ENCODE data around the gene EGFL7. TPM values are rescaled to one million over a fixed set of nuclear protein-coding genes. Genes with fewer than 3 reads are reported as not detected.
A peak's percentile ranks its signal among the peaks of the same experiment; 100 is the strongest.
"Not testable (repeated sequence)": the region's sequence is repeated elsewhere in the genome, so short reads cannot be mapped to it uniquely, and the experiment has no call there.

The EGFL7 gene
- total RNA-seq, 1 donor from 2014 or later: 2.8 TPM

DNA sequence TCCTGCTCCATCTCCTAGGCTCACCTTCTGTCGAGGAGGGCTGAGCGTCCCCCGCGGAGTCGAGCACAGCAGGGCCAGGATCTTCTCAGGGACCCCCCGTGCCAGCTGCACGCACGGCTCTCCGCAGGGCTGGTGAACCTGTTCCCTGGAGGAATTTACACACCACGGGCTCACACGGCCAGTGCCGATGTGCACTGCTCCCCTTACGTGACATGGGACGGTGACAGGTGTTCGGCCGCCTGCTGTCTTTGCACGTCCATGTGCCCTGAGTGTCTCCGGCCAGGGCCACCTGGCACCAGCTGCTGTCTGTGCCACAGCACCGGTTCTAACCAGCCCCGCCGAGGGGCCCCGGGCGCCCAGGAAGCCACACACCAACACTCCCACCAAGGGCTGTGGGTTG, 33.2 kb downstream of the EGFL7 start:
- Mint-ChIP-seq H3K4me1 (ENCODE audit: low read depth) (peaks cover 6% of the 10 kb centered on the region), H3K36me3 (ENCODE audit: low read depth) (no peaks in the 10 kb centered on the region), H3K27me3 (ENCODE audit: low read depth) (peaks cover 4% of the 10 kb centered on the region), H3K9me3 (no peaks in the 10 kb centered on the region), H3K4me3 (ENCODE audit: low read depth) (no peak overlapping the region), H3K27ac (no peak overlapping the region)
- intact Hi-C loops (cut with micrococcal nuclease): no loop called here
- no peak for DNase-seq (ENCODE audit: low spot score)

DNA sequence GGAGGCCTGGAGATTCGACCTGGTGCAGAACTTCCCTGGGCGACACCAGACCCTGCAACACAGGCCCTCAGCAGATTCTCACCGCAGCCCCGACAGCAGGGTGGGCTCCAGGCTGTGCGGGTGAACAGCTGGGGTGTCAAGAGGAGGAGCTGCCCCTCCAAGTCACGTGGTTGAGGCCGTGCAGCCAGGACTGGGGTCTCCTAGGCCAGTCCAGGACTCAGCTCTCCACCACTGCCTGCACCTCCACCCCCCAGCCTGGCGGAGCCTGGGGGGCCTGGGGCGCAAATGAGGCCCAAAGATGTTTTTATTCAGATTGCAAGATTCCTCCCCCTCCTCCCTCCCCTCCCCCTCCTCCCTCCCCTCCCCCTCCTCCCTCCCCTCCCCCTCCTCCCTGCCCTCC, 33.8 kb downstream of the EGFL7 start:
- Mint-ChIP-seq H3K4me3 (ENCODE audit: low read depth) (no peak overlapping the region), H3K27ac (no peak overlapping the region), H3K27me3 (ENCODE audit: low read depth) (peaks cover 4% of the 10 kb centered on the region), H3K36me3 (ENCODE audit: low read depth) (no peaks in the 10 kb centered on the region), H3K9me3 (no peaks in the 10 kb centered on the region), H3K4me1 (ENCODE audit: low read depth) (peaks cover 10% of the 10 kb centered on the region)
- no peak for DNase-seq (ENCODE audit: low spot score)
- intact Hi-C loops (cut with micrococcal nuclease): no loop called here

DNA sequence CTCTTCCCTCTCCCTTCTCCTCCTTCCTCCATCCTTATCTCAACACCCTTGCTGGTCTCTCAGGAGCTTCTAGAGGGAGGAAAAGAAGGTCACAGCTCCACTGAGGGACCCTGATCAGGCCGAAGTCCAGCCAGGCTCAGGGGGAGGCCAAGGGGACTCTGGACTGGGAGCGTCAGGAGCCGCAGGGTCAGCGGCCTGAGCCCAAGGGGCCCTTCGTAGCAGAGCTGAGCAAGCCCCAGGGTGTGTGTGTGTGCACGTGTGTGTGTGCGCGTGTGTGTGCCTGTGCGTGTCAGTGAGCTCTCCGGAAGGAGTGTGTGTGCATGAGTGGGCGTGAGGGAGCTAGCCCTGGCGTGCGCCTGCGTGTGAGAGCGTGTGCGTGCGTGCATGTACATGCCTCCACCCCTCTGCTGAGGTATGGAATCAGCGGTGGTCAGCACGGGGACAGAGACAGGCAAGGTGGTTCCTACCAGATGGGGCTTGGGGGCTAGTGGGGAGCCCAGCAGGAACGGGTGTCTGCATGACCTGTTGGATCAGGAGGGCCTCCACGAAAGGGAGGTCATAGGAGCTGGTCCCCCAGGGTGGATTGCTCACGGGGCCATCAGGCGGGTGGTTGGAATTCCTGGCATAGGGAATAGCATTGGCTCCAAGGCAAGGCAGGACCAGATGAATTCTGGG, 34.6 kb downstream of the EGFL7 start:
- Mint-ChIP-seq H3K27ac (no peak overlapping the region), H3K27me3 (ENCODE audit: low read depth) (peaks cover 4% of the 10 kb centered on the region), H3K36me3 (ENCODE audit: low read depth) (no peaks in the 10 kb centered on the region), H3K4me1 (ENCODE audit: low read depth) (peaks cover 12% of the 10 kb centered on the region), H3K4me3 (ENCODE audit: low read depth) (no peak overlapping the region), H3K9me3 (no peaks in the 10 kb centered on the region)
- no peak for DNase-seq (ENCODE audit: low spot score)
- intact Hi-C loops (cut with micrococcal nuclease): no loop called here

DNA sequence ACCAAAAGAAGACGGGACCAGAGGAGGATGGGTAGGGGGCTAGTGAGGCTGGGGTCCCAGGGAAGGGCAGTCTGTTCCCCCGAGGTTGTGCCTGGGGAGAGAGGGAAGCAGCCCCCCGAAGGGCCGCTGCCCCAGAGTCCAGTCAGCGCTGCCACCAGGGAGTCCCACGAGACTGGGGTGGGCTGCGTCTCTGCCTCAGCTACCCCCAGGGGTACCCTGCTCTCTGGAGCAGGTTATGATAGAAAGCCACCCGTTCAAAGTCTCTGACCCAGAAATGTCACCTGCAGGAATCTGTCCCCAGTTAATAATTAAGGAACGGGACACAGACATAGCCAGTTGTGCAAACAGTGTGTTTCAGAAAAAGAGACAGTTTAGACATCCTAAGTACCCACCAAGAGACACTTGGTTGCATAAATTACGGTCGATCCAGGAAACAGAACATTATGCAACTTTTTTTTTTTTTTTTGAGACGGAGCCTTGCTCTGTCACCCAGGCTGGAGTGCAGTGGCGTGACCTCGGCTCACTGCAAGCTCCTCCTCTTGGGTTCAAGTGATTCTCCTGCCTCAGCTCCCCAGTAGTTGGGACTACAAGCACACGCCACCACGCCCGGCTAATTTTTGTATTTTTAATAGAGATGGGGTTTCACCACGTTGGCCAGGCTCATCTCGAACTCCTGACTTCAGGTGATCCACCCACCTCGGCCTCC, 35.3 kb downstream of the EGFL7 start:
- peaks cover 12% of the 10 kb centered on the region for H3K4me1 Mint-ChIP-seq (ENCODE audit: low read depth)

DNA sequence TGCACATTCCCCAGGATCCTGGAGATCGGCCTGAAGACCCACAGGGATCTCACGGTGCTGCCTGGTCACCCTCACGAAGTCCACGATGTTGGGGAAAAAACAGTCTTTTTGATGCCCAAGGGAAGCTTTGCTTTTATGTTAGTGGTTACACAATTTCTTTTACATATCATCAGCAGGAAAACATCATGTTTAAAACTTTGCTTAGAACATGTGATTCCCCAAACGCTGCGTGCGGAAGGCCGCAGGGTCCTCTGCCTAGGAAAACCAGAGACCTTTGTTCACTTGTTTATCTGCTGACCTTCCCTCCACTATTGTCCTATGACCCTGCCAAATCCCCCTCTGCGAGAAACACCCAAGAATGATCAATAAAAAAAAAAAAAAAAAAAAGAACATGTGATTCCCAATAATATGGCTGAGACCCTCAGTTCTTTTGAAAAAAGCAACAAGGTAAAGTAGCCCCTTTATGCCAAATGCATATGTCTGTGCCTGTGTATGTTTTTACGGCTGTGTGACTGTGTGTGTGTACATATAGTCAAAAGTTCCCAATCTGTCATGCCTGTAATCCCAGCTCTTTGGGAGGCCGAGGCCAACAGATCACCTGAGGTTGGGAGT, 36.0 kb downstream of the EGFL7 start:
- Mint-ChIP-seq H3K9me3 (no peaks in the 10 kb centered on the region), H3K36me3 (ENCODE audit: low read depth) (no peaks in the 10 kb centered on the region), H3K27ac (no peak overlapping the region), H3K4me1 (ENCODE audit: low read depth) (peaks cover 14% of the 10 kb centered on the region), H3K4me3 (ENCODE audit: low read depth) (no peak overlapping the region), H3K27me3 (ENCODE audit: low read depth) (peaks cover 4% of the 10 kb centered on the region)
- DNase-seq (ENCODE audit: low spot score): no peak
- intact Hi-C loops (cut with micrococcal nuclease): no loop called here

More for the DNA sequence above, 35.3 kb downstream of the EGFL7 start:
- Mint-ChIP-seq H3K36me3 (ENCODE audit: low read depth) (no peaks in the 10 kb centered on the region), H3K9me3 (no peaks in the 10 kb centered on the region), H3K27me3 (ENCODE audit: low read depth) (peaks cover 4% of the 10 kb centered on the region), H3K4me3 (ENCODE audit: low read depth) (no peak overlapping the region), H3K27ac (no peak overlapping the region)
- no peak for DNase-seq (ENCODE audit: low spot score)
- intact Hi-C loops (cut with micrococcal nuclease): no loop called here

DNA sequence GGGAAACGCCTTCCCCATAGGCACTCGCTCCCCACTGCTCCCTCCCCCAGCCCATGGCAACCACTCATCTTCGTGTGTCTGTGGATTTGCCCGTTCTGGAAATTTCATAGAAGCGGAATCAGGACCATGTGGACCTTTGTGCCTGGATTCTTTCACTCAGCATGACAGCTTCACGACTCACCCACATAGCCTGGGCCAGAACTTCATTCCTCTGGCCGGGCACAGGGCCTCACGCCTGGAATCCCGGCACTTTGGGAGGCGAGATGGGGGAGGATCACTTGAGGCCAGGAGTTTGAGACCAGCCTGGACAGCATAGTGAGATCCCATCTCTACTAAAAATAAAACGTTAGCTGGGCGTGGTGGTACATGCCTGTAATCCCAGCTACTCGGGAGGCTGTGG, 37.6 kb downstream of the EGFL7 start:
- H3K27me3 Mint-ChIP-seq (ENCODE audit: low read depth): peaks cover 6% of the 10 kb centered on the region
- no peaks in the 10 kb centered on the region for H3K9me3 Mint-ChIP-seq
- no peaks in the 10 kb centered on the region for H3K36me3 Mint-ChIP-seq (ENCODE audit: low read depth)
- H3K4me3 Mint-ChIP-seq (ENCODE audit: low read depth): peak overlapping the region; percentile 15
- H3K27ac Mint-ChIP-seq: no peak overlapping the region
- no peak for DNase-seq (ENCODE audit: low spot score)
- H3K4me1 Mint-ChIP-seq (ENCODE audit: low read depth): peaks cover 14% of the 10 kb centered on the region
- intact Hi-C loops (cut with micrococcal nuclease): no loop called here

DNA sequence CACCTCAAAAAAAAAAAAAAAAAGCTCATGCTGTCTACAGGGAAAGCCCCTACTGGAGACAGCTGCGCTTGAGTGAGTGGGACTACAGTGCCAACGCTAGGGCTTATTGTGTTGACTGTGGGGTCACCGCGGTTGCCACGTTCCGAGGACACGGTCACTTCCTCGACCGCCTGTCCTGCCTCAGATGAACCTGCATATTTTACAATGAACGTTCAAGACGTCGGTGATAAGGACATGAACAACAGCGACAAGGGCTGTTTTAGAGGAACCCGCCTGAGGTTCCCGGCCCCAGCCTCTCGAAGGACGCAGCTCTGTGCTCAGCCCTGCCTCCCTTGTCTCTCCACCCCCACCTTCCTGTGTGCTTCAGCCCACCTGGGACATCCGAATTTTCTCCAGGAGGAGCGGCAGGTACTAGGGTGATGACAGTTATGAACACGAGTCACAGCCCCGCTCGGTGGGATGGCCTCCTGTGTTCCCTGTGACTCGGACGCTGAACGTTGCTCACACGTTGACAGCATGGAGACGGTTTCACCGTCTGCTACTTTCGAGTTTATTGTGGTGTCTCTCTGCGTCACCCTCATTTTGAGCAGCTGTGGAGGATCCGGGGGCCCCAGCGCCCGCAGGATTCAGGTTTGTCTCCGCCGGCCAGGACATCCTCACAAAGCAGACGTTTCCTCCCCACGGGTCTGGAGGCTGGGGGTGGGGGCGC, 38.4 kb downstream of the EGFL7 start:
- peak overlapping the region; percentile 97 for H3K27ac Mint-ChIP-seq
- intact Hi-C loops (cut with micrococcal nuclease): loop anchor here (1.0 kb wide), 1 partner anchor 27 kb away; no protein-coding TSS in a partner anchor
- H3K4me3 Mint-ChIP-seq (ENCODE audit: low read depth): peak overlapping the region; percentile 84
- peak; percentile 61 for DNase-seq (ENCODE audit: low spot score)
- H3K36me3 Mint-ChIP-seq (ENCODE audit: low read depth): no peaks in the 10 kb centered on the region
- H3K9me3 Mint-ChIP-seq: no peaks in the 10 kb centered on the region
- peaks cover 14% of the 10 kb centered on the region for H3K4me1 Mint-ChIP-seq (ENCODE audit: low read depth)
- peaks cover 10% of the 10 kb centered on the region for H3K27me3 Mint-ChIP-seq (ENCODE audit: low read depth)

DNA sequence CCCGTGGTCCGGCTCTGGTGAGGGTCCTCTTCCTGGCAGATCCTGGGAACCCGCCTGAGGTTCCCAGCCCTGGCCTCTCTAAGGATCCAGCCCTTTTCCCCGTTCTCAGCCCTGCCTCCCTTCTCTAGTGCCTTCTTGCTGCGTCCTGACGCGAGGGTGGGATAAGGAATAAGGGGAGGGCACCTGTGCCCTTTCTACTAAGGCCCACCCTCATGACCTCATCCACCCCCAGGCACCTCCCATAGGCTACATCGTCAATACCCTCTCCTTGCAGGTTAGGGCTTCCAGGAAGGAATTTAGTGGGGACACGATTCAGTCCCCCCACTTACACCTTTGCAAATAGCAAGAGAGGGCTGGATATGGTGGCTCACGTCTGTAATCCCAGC, 38.9 kb downstream of the EGFL7 start:
- H3K27me3 Mint-ChIP-seq (ENCODE audit: low read depth): peaks cover 10% of the 10 kb centered on the region
- no peaks in the 10 kb centered on the region for H3K36me3 Mint-ChIP-seq (ENCODE audit: low read depth)
- no peaks in the 10 kb centered on the region for H3K9me3 Mint-ChIP-seq
- H3K27ac Mint-ChIP-seq: peak overlapping the region; percentile 97
- DNase-seq (ENCODE audit: low spot score): no peak
- intact Hi-C loops (cut with micrococcal nuclease): loop anchor here (1.0 kb wide), 1 partner anchor 27 kb away; no protein-coding TSS in a partner anchor
- peak overlapping the region; percentile 84 for H3K4me3 Mint-ChIP-seq (ENCODE audit: low read depth)
- peaks cover 14% of the 10 kb centered on the region for H3K4me1 Mint-ChIP-seq (ENCODE audit: low read depth)

DNA sequence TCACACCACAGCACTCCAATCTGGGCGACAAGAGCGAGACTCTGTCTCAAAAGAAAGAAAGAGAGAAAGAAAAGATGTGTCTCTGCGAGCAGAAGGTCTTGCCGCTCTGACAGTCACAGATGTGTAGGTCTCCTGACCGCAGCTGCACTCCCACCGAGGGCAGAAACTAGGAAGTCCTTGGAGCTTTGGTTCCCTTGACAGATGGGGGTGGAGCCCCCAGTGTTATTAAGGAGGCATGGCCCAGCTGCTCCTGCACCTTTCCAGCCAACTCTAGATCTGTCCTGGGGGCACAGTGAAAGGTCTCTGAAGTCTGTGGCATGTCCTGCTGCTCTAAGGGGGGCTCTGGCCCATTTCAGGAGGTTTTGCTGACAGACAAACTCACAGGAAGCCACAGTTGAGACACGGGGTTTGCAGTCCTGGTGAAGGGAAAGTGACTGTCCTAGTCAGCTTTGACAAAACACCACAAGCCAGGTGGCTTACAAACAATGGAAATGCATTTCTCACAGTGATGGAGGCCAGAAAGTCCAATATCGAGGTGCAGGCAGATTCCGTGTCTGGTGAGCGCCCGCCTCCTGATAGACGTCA, 40.7 kb downstream of the EGFL7 start:
- DNase-seq (ENCODE audit: low spot score): no peak
- Mint-ChIP-seq H3K27me3 (ENCODE audit: low read depth) (peaks cover 10% of the 10 kb centered on the region), H3K4me1 (ENCODE audit: low read depth) (peaks cover 14% of the 10 kb centered on the region), H3K4me3 (ENCODE audit: low read depth) (no peak overlapping the region), H3K9me3 (no peaks in the 10 kb centered on the region), H3K27ac (no peak overlapping the region), H3K36me3 (ENCODE audit: low read depth) (no peaks in the 10 kb centered on the region)
- intact Hi-C loops (cut with micrococcal nuclease): no loop called here

DNA sequence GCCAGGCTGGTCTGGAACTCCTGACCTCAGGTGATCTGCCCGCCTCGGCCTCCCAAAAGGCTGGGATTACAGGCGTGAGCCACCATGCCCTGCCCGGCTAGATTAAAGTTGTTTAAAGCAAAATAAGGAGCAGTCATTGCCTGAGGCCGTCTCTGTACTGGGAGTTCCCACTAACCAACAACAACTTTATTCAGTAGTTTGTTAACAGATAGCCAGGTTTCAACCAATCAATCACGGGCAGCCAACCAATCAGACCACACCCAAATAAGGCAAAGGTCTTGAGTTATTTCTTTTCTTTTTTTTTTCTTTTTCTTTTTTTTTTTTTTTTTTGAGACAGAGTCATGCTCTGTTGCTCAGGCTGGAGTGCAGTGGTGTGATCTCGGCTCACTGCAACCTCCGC, 42.0 kb downstream of the EGFL7 start:
- intact Hi-C loops (cut with micrococcal nuclease); H3K9me3 Mint-ChIP-seq; H3K36me3 Mint-ChIP-seq (ENCODE audit: low read depth); DNase-seq (ENCODE audit: low spot score); H3K27me3 Mint-ChIP-seq (ENCODE audit: low read depth); H3K27ac Mint-ChIP-seq; H3K4me3 Mint-ChIP-seq (ENCODE audit: low read depth): not testable (repeated sequence)
- H3K4me1 Mint-ChIP-seq (ENCODE audit: low read depth): peaks cover 14% of the 10 kb centered on the region

DNA sequence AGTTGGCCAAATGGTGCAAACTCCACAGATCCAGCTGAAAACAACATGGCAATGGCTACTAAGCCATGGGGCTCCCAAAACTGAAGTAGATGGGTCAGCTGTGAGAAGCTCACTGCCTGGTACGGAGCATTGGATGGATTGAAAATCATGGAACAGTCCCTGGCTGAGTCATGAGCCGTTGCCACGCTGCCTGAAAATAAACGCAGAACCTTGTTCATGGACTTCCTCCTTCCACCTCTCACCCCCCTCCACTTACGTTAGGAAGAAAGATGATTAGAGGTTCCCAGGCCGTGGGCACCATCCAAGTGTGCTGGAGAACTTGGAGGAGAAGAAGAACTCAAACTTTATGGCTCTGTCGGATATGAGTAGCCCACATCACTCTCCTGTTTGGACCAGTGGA, 42.8 kb downstream of the EGFL7 start:
- no peaks in the 10 kb centered on the region for H3K36me3 Mint-ChIP-seq (ENCODE audit: low read depth)
- no peak overlapping the region for H3K4me3 Mint-ChIP-seq (ENCODE audit: low read depth)
- DNase-seq (ENCODE audit: low spot score): no peak
- H3K27ac Mint-ChIP-seq: no peak overlapping the region
- intact Hi-C loops (cut with micrococcal nuclease): no loop called here
- H3K9me3 Mint-ChIP-seq: no peaks in the 10 kb centered on the region
- H3K4me1 Mint-ChIP-seq (ENCODE audit: low read depth): peaks cover 10% of the 10 kb centered on the region
- H3K27me3 Mint-ChIP-seq (ENCODE audit: low read depth): peaks cover 12% of the 10 kb centered on the region

DNA sequence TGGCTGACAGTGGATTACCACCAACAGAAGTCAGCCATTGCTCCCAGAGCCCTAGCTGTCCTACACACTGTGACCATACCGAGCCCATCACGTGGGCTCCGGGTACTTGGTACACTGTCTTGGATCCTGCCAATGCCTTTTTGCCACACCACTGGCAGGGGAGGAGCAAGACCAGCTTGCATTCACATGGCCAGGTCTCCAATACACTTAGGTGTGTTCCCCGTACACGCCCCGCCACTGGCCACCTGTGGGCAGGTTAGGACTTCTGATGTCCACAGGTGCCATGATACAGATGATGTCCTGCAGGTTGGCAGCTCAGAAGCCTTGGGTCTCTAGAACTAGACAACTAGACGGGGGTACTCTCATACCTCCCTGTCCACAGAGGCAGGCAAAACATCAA, 44.3 kb downstream of the EGFL7 start:
- no peak for DNase-seq (ENCODE audit: low spot score)
- no peaks in the 10 kb centered on the region for H3K36me3 Mint-ChIP-seq (ENCODE audit: low read depth)
- H3K4me1 Mint-ChIP-seq (ENCODE audit: low read depth): peaks cover 2% of the 10 kb centered on the region
- H3K27me3 Mint-ChIP-seq (ENCODE audit: low read depth): peaks cover 22% of the 10 kb centered on the region
- intact Hi-C loops (cut with micrococcal nuclease): no loop called here
- H3K4me3 Mint-ChIP-seq (ENCODE audit: low read depth): no peak overlapping the region
- no peaks in the 10 kb centered on the region for H3K9me3 Mint-ChIP-seq
- no peak overlapping the region for H3K27ac Mint-ChIP-seq

All from activated T-helper 2 cell treated with anti-CD3 and anti-CD28 coated beads, Interferon-gamma antibody, Interleukin-2, Interleukin-4, amounts not matched to agents 10 μg/mL and 5 μg/mL and 100 μg/mL, durations not matched to agents 14 hours and 24 hours and 36 hours (primary cell).